Suprapubic skin (tissue), 3 donors: ENCODE measurements around the gene FILIP1L.

Experiments used
- CTCF ChIP-seq, 2 donors: fragments of 200-600 bp in 1 of 2; fragments of 450-650 bp in 1 of 2; sonication (generic) in 1 of 2; IDR thresholded peaks; one replicate each; pipeline ENCODE4 v1.5.1; 2016 to 2019; ENCODE audit warnings: antibody characterized with exemption in 2 of 2, mild to moderate bottlenecking in 1 of 2, moderate library complexity in 1 of 2
- EP300 ChIP-seq: sonication (generic); formaldehyde crosslinking; IDR thresholded peaks from one replicate; pipeline ENCODE4 v1.6.1; 2017; ENCODE audit warnings: antibody characterized with exemption

GRCh38 chr3:99863002-99863401 lies 251.3 kb downstream of the FILIP1L start:
- TF ChIP-seq EP300 (no peak), CTCF (IDR thresholded peaks at IDR 0.05) (no peak)
